ENCODE measurements around the gene PTPRF.

The PTPRF gene

GRCh38 chr1:43507296-43508295 lies 23.1 kb upstream of the PTPRF start:
- TF ChIP-seq TAF1 (IDR thresholded peaks at IDR 0.05; ENCODE audit: low read depth) (no peak), YY1 (IDR thresholded peaks at IDR 0.05; ENCODE audit: low read depth) (no peak), TCF12 (IDR thresholded peaks at IDR 0.05; ENCODE audit: low read depth) (no peak), RAD21 (IDR thresholded peaks at IDR 0.05; ENCODE audit: low read depth) (no peak), FOXM1 (IDR thresholded peaks at IDR 0.05; ENCODE audit: borderline replicate concordance, low read depth) (no peak)
- TF ChIP-seq, protein P1, sequence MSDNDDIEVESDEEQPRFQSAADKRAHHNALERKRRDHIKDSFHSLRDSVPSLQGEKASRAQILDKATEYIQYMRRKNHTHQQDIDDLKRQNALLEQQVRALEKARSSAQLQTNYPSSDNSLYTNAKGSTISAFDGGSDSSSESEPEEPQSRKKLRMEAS (IDR thresholded peaks at IDR 0.05): no peak

DNA sequence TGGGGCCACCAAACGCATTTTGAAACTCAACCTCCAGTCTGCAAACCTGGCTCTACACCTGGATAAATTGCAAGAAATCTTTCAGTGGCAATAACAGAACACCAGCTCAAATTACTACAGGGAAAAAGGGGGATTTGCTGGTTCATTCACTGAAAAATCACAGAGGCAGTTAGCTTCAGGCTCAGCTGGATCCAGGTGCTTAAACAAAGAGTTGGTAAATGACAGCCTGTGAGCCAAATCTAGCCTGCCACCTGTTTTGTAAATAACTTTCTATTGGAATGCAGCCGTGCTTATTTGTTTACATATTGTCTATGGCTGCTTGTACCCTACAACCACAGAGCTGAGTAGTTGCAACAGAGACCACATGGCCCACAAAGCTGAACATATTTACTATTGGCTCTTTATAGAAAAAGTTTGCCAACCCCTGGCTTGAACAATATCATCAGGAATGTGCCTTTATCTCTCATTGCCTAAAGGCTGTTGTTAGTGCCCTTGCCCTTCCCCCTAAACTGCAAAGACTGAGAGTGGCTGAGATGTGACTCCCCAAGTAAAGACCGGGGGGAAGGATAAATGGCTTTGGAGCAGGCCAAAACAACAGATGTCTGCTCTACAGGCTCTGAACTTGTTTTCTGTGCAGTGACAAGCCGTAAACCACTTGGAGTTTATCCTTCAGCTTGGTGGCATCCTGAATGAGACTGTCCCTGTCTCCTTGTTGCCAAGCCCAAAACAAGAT lies 21.5 kb upstream of the PTPRF start:
- TF ChIP-seq EP300 (IDR thresholded peaks at IDR 0.05; ENCODE audit: borderline replicate concordance): no peak
- TF ChIP-seq CEBPB (IDR thresholded peaks at IDR 0.05): no peak
- TF ChIP-seq TEAD4 (IDR thresholded peaks at IDR 0.05): no peak
- TF ChIP-seq TCF12 (IDR thresholded peaks at IDR 0.05; ENCODE audit: low read depth): no peak
- no peak for TF ChIP-seq FOXM1 (IDR thresholded peaks at IDR 0.05; ENCODE audit: borderline replicate concordance, low read depth)
- TF ChIP-seq NFIC (IDR thresholded peaks at IDR 0.05): no peak
- no peak for TF ChIP-seq ZBTB7A (IDR thresholded peaks at IDR 0.05; ENCODE audit: low read depth)
- TF ChIP-seq, protein P1 (IDR thresholded peaks at IDR 0.05): no peak
- TF ChIP-seq YY1 (IDR thresholded peaks at IDR 0.05; ENCODE audit: low read depth): no peak
- no peak for TF ChIP-seq EGR1 (IDR thresholded peaks at IDR 0.05)

DNA sequence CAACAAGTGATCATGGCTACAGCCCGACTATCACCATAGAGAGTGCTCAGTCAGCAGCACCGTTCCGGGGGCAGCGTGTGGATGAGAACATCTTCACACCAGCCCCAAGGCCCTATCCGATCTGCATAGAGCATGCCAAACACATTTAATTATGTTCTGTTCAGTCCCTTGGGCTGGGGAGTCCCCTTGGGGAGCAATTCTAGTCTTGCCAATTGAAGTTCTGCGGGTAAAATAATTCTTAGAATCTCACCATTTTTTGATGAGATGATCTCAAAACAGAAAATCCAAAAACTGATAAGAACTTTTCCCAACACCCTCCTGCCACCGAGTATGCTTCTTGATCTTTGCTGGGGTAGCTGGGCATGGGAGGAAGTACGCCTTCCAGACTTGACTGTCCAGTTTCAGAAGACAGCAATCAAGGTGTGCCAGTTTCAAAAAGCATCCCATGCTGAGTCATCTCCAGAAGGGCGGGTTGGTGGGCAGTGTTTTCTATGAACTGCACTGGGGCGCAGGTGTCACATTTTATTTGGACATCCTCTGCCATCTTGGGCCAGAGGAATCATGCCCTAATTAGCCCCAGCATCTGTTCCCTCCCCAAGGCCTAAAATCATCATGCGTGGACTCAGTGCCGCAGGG lies 20.8 kb upstream of the PTPRF start:
- TF ChIP-seq EP300 (IDR thresholded peaks at IDR 0.05; ENCODE audit: borderline replicate concordance) (no peak), YY1 (IDR thresholded peaks at IDR 0.05; ENCODE audit: low read depth) (no peak), TEAD4 (IDR thresholded peaks at IDR 0.05) (no peak), CREB1 (IDR thresholded peaks at IDR 0.05; ENCODE audit: low read depth) (no peak), FOXM1 (IDR thresholded peaks at IDR 0.05; ENCODE audit: borderline replicate concordance, low read depth) (no peak), TAF1 (IDR thresholded peaks at IDR 0.05; ENCODE audit: low read depth) (no peak), ZBTB7A (IDR thresholded peaks at IDR 0.05; ENCODE audit: low read depth) (no peak), CEBPB (IDR thresholded peaks at IDR 0.05) (no peak), USF1 (IDR thresholded peaks at IDR 0.05) (no peak), REST (IDR thresholded peaks at IDR 0.05; ENCODE audit: low read depth) (no peak), TCF12 (IDR thresholded peaks at IDR 0.05; ENCODE audit: low read depth) (no peak), EGR1 (IDR thresholded peaks at IDR 0.05) (no peak), NFIC (IDR thresholded peaks at IDR 0.05) (no peak), RAD21 (IDR thresholded peaks at IDR 0.05; ENCODE audit: low read depth) (no peak)
- TF ChIP-seq, protein P1 (IDR thresholded peaks at IDR 0.05): no peak

DNA sequence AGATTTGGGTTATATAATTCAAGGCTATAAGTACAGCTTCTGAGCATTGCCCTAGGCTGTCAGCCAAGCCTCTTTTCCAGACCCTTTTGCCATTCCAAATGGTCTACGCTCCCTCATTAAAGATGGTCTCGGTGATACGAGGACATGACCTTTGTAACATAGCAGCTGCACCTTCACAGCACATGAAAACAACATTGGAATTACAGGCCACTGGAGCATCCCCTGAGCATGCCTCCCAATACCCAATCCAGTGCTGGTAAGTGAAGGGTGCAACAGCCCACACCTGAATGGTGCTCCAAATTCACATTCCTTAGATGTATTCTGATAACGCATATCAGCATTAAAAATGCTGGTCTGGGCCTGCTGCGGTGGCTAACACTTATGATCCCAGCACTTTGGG lies 20.1 kb upstream of the PTPRF start:
- TF ChIP-seq TAF1 (IDR thresholded peaks at IDR 0.05; ENCODE audit: low read depth): no peak
- TF ChIP-seq TCF12 (IDR thresholded peaks at IDR 0.05; ENCODE audit: low read depth): no peak
- TF ChIP-seq YY1 (IDR thresholded peaks at IDR 0.05; ENCODE audit: low read depth): no peak
- no peak for TF ChIP-seq USF1 (IDR thresholded peaks at IDR 0.05)
- TF ChIP-seq RAD21 (IDR thresholded peaks at IDR 0.05; ENCODE audit: low read depth): no peak
- no peak for TF ChIP-seq CREB1 (IDR thresholded peaks at IDR 0.05; ENCODE audit: low read depth)
- no peak for TF ChIP-seq EGR1 (IDR thresholded peaks at IDR 0.05)
- no peak for TF ChIP-seq CEBPB (IDR thresholded peaks at IDR 0.05)
- no peak for TF ChIP-seq FOXM1 (IDR thresholded peaks at IDR 0.05; ENCODE audit: borderline replicate concordance, low read depth)
- TF ChIP-seq, protein P1 (IDR thresholded peaks at IDR 0.05): no peak
- TF ChIP-seq NFIC (IDR thresholded peaks at IDR 0.05): no peak
- TF ChIP-seq EP300 (IDR thresholded peaks at IDR 0.05; ENCODE audit: borderline replicate concordance): no peak

GRCh38 chr1:43511394-43511793 lies 19.3 kb upstream of the PTPRF start:
- TF ChIP-seq USF1 (IDR thresholded peaks at IDR 0.05) (peak; percentile 76), CEBPB (IDR thresholded peaks at IDR 0.05) (no peak), TCF12 (IDR thresholded peaks at IDR 0.05; ENCODE audit: low read depth) (no peak), RAD21 (IDR thresholded peaks at IDR 0.05; ENCODE audit: low read depth) (no peak)
